Endothelial cell of umbilical vein (primary cell): ENCODE data around the gene ZNF213.

ENCODE experiments used
- EZH2 ChIP-seq: IDR thresholded peaks from 2 replicates; pipeline ENCODE4 v1.6.1; 2012; ENCODE audit warnings: borderline replicate concordance, low read depth, mild to moderate bottlenecking, moderate library complexity, low read length, inconsistent platforms; ENCODE audit not compliant: severe bottlenecking
- POLR2A ChIP-seq: IDR thresholded peaks from 2 replicates; pipeline ENCODE4 v1.6.1; 2012; ENCODE audit warnings: low read depth, mild to moderate bottlenecking, control low read depth, low read length
- TF ChIP-seq, protein P1 (sequence below), 2 donors: IDR thresholded peaks; 1 replicate in 1 of 2; 2 replicates in 1 of 2; pipeline ENCODE4 v1.5.1; 2011; ENCODE audit warnings: low read length in 2 of 2, mild to moderate bottlenecking in 2 of 2, moderate library complexity in 2 of 2, control low read depth in 1 of 2, inconsistent platforms in 1 of 2, low read depth in 1 of 2; ENCODE audit not compliant: insufficient read depth in 1 of 2; ENCODE audit errors: extremely low read depth in 1 of 2

DNA sequence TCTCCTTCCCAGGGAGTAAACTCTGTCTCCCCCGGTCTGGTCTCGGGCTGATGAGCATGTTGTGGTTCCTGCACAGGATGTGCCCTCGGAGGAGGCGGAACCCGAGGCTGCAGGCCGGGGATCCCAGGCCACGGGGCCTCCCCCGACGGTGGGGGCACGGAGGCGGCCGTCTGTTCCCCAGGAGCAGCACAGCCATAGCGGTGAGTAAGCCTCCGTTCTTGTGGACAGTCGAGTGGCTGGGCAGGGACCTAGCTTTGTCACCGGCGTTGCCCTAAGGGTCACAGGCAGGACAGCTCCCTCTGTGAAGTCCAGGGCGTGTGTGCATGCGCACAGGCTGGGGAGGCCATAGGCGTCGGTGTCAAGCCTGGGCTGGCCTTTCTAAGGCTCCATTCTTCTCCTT is 3.5 kb downstream of the ZNF213 start:
- TF ChIP-seq EZH2 (no peak), POLR2A (no peak)
- TF ChIP-seq, protein P1, sequence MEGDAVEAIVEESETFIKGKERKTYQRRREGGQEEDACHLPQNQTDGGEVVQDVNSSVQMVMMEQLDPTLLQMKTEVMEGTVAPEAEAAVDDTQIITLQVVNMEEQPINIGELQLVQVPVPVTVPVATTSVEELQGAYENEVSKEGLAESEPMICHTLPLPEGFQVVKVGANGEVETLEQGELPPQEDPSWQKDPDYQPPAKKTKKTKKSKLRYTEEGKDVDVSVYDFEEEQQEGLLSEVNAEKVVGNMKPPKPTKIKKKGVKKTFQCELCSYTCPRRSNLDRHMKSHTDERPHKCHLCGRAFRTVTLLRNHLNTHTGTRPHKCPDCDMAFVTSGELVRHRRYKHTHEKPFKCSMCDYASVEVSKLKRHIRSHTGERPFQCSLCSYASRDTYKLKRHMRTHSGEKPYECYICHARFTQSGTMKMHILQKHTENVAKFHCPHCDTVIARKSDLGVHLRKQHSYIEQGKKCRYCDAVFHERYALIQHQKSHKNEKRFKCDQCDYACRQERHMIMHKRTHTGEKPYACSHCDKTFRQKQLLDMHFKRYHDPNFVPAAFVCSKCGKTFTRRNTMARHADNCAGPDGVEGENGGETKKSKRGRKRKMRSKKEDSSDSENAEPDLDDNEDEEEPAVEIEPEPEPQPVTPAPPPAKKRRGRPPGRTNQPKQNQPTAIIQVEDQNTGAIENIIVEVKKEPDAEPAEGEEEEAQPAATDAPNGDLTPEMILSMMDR (IDR thresholded peaks at IDR 0.05; ENCODE audit: extremely low read depth in 1 of 2, insufficient read depth in 1 of 2, low read depth in 1 of 2, low read length in 2 of 2): no peak
